HG02678 (cell line): Measurements from ENCODE around the gene COX17.

ENCODE experiments used
- ATAC-seq: cut with Tn5 transposase; IDR thresholded peaks from one replicate; pipeline ENCODE4 v1.9.1; 2021; ENCODE audit warnings: mild to moderate bottlenecking, moderate library complexity; ENCODE audit not compliant: unreplicated experiment

The COX17 gene

DNA sequence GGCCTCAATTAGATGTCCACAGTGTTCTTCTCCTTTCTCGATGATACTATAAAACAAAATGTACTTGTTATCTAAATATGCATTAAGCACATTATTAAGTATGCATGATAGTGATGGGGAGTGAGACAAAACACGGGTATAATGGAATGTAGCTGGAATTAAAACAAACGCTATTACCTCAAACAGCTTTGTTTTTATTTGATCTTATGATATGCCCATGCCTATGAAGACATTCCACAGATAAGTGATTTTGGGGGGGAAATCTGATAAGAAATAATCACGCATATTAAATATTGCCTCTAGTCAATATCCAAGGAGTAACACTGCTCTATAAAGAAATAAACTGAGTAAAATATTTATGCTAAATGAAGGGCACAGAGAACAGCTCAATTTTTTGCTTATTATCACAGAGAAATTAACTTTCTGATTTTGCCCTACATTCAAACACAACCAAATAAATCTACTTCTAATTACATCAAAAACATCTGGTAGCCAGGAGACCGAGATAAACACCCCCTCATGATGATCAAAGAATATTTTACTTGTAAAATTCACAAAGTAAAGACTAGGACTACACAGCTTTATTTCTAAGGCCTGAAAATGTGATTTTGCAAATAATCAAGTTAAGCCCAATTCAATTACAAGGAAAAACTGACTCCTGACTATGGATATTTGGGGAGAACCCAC is 1.9 kb downstream of the COX17 start:
- no peak for ATAC-seq

DNA sequence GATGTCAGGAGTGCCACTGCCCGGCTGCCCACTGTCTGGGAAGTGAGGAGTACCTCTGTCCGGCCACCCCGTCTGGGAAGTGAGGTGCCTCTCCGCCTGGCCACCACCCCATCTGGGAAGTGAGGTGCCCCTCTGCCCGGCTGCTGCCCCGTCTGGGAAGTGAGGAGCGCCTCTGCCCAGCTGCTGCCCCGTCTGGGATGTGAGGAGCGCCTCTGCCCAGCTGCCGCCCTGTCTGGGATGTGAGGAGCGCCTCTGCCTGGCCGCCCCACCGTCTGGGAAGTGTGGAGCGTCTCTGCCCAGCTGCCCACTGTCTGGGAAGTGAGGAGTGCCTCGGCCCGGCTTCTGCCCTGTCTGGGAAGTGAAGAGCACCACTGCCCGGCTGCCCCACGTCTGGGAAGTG is 3.3 kb downstream of the COX17 start:
- no peak for ATAC-seq

DNA sequence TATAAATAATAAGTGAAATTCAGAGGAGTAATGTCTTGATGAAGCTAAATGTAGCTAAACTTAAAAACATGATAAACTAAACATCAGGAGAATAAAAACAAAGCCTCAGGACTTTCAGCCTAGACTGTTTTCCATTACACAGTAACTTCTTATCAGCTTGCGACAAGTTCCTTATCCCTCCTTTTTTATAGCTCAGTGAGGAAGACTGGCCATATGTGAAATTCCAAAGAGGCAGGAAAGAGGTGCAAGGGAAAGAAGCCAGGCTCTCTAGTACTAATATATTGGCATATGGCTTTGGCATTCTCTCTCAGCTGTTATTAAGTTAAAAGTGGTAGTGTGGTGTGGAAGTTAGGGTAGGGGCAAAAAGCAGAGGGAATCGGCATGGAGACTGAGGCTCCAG is 4.4 kb downstream of the COX17 start:
- ATAC-seq, result no peak

DNA sequence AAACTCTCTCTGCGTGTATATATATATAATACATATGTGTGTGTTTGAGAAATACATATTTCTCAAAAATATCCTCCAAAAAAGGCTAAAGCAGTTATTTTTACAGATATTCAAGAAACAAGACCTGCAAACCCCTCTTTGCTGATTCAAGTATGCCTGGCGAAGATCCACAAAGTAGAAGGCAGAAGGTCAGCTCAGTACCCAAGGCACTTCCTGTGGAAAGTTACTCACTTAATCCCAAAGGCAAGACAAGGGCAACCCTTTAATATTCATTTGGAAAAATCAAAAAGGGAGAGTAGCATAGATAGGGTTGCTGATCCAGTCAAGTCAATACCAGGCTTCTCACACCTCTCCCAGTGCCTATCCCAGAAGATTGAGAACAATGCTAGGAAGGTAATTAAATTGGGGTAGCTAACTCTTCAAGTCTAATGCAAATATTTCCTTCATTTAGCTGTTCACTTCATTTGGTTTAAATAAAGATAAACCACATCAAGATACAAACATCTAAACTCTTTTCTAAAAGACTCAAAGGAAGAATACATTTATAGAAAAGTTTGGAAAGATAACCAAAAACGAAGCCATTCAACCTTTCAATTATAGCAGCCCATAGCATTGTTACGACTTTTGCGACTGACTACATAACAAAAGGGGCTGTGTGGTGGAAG is 7.2 kb downstream of the COX17 start:
- ATAC-seq, result no peak

DNA sequence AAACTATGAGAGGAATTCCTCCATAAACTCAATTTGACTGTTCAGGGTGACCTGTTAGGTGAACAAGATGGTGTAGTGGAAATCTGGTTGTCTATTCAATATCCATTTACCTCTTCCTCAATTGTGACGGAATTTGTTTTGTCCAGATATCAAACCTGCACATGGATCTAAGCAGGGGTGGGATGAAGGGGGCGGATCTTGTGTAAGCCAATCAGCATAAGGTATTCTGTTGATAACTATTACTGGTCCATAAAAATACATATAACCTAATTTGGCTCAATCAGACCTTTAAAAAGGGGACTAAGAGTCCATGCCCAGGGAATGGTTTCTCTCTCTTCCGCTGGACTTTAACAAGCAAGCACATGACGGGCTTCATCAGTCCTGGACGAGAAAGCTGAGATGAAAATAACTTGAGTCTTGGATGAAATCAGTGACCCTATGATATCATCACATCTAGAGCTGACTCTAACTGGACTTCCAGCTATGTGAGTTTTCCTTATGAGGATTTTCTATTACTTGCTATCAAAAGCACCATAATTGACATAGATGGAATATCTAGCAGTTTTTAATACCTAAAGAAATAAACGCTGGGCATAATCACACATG is 11.1 kb downstream of the COX17 start:
- no peak for ATAC-seq

DNA sequence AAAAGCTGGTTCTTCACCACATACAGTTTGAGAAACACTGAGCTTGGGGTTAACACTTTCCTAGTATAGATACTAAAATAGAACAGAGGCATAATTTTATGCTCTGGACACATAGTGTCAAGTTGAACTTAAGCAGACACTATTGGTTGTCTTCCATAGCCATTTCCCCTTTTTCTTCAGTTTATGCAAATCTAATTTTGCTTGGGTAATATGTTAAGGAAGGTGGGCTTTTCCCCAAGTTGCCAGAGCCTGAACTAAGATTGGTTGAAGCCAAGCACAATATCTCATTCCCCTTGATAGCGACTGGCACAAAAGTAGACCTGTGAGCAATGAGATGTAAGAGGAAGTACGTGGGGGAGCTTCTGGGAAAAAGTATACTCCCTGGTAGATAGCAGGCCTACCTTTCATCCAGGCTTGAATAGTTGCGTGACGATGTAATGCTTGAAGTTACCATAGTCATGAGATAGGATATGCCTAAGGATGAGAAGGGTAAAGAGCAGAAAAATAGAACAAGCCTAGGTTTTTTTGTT is 12.3 kb downstream of the COX17 start:
- ATAC-seq, result no peak

DNA sequence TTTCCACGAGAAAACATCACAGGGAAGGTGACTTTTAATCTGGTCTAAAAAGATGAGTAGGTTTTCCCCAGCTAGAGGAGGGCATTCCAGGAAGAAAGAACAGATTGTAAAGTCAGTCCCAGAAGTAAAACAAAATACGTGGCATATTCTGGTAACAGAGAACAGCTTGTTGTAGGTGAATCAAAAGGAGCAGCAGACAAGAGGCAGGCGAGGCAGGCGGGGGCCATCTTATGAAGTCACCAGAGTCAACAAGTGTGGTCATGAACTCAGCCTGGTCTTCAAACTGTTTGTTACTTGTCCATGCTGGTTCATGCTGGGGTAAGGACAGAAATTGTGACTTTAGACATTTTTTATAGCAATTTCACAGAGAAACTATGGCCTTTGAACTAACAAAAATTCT is 12.8 kb downstream of the COX17 start:
- no peak for ATAC-seq

DNA sequence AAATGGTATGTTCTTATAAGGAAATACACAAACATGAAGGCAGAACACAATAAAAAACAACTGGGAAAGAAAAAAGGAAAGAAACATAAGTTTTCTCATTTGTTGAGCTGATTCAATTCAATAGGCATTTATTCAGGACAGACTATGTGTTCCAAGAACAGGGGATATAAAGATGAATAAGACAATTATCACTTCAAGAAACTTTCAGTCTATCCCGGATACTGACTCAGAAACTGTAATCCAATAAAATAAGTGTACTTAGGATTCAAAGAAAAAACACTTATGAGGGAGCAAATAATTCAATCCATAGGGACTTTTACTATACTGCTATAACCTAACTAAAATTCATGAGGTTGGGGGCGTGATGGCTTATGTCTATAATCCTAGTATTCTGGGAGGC is 13.3 kb downstream of the COX17 start:
- ATAC-seq, result no peak

DNA sequence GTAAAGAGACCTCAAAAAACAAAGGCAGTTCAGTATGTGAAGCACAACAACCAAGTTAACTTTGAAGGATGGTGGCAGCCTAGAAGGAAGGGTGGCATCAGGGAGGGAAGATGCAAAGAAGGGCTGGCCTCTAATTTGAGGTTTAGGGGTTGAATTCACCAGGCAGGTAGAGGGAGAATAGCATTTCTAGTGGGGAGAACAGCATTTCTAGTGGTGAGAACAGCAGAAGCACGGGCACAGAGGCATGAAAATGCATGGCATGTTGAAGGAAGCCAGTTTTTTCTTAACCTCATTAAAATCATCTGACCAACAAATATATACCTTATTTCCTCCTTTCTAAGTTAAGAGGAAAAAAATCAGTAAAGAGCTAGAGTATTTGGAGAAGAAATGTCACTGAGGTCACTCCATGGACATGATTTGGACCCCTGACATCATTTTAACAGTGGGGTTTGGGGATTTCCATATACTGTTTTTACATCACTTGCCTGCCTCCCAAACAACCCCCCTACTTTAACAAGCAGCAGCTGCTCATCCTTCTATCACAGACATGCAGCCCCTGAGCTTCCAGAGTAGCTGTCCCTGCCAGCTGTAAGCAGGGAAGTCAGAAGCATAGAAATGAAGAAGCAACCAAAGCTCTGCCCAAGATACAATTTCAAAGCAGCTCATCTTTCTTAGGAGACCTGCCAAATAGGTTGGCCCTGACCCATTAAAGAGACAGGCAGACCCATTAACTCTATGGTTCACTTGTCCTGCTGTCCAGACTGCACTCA is 14.4 kb downstream of the COX17 start:
- ATAC-seq, result no peak

DNA sequence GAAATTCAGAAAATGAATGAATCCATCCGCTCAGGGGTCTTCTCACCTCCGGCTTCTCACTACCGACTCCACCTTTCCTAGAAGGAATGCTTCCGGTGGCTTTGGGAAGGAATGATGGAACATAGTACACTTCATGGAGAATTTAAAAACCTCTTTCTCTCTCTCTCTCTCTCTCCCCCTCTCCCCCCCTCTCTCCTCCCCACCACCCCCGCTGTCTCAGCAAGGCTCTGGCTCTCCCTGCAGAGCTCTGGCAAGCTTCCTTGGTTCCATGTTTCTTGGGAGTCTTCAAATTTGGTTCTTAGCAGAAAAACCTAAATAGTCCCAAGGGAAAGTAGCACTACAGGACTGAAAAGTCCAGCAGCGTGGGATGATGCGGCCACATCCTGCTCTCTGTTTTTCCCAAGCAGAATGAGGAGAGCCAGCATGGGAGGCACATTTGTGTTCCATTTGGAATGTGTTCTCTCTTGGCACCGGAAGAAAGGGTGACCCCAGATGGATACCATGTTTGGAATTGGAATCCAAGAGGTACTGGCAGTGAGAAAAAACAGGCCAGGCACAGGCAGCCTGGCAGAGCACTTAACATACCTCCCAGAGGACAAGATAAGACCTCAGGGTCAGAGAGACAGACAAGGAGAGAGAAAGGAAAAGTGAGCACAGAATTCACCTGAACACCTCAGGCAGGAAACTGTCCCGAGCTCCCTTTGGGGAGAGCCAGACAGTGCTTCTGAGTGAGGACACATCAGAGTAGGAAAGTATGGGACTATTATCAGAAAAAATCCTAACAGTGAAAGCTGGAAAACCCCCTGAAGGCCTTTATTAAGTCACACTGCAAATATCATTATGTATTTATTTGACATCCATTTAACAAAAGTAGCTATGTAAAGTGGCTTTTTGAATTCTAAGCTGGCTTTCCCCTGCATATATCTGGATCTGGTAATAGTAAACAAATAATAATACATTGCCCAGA is 16.4 kb downstream of the COX17 start, which contains the start of gene POPDC2:
Gene POPDC2, minus strand, starts transcription at position 116 of the 967 bp plus-strand sequence. CDS start 166 bp downstream, outside the sequence.
- no peak for ATAC-seq

DNA sequence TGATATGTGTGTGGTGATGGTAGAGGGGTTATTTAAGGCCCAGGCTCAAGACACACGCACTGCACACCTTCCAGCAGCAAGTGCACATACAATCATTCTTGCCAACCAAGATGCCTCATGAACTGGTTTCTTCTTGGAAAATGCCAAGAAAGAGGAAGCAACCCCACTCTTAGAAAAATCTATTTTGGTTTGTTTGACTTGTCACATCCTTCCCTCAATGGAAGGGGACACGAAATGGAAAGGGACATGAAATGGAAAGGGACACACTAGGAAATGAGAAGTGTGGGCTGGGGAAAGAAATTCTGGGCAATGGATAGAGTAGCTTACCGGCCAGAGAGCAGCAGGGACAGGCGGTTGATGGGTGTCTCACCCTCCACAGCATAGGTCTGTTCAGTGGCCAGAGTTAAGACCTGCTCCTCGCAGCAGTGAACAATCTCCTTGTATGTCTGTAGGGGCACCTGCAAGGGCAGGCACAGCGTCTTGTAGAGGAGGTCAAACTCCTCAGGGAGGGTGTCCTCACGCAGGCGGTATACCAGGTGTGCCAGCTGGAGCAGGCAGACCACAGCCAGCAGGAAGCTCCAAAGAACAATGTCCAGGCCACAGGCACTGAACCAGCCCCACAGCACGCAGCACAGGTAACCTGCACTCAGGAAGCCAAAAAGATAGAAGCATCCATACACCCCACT is 17.5 kb downstream of the COX17 start:
- no peak for ATAC-seq

DNA sequence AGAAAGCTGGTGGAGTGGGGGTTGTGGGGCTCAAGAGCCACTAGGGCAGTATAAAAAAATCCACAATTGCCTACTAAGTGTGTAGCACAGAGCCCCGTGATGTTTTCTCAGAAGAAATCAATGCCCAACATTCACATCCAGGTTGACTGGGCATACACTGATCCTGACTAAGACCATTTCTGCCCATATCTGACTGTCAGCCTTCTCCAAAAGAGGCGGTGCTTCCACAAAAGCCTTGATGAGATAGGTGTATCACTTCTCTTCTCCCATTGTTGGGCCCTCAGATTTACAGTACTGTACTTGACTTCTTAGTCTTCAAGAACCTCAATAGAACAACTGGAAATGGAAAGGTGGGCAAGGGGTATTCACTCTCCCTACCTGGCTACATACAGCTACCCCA is 18.2 kb downstream of the COX17 start:
- ATAC-seq, result no peak

DNA sequence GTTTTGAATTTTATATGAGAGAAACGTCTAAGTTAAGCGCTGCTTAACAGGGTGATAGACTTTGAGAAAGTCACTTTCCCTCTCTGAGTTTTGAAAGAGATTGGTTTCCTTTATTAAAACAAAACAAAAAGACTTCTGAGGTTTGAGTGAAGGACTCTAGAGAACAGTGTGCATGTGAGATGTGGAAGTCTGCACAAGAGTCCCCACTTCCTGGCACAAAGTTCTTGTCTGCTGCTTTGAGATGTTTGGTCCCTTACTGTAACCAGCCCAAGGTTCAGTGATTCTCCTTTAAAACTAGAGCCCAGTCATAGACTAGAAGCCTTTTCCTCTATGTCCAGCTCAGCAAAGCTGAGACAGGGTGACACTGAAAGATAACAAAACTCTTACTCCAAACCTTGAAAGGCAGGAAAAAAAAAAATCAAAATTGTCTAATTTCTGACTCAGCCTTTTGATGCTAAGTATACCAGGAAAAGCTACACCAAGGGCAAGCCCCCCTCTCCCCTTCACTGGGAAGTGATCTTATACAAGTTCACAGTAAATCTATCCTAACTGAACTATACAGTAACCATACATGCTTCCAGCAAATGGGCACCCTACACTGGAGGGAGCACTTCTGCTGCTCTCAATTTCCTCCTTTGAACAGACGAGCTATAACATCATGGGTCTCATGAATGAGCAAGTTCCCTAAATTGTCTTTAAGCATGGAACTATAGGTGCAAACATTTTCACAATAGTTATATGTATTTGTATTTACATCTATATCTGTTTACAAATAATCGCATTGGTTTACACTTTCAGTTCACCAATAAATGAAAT is 19.1 kb downstream of the COX17 start:
- no peak for ATAC-seq

DNA sequence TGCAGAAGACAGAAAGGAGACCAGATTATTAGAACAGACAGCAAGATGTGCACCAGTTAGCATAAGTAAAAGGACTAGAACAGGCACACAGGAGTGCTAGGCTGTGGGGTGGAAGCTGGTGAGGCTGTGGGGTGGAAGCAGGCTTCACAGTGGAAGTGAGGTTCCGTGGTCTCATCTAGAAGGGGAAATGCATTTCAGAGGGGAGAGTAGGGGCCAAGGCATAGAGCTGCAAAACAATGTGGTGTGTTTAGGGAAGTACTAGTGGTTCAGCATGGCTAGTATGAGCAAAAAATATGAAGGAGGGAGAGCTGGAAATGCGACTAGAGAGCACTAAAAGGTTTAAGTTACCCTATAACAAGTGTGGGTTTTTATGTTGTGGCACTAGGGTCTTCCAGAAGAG is 23.3 kb downstream of the COX17 start:
- no peak for ATAC-seq

DNA sequence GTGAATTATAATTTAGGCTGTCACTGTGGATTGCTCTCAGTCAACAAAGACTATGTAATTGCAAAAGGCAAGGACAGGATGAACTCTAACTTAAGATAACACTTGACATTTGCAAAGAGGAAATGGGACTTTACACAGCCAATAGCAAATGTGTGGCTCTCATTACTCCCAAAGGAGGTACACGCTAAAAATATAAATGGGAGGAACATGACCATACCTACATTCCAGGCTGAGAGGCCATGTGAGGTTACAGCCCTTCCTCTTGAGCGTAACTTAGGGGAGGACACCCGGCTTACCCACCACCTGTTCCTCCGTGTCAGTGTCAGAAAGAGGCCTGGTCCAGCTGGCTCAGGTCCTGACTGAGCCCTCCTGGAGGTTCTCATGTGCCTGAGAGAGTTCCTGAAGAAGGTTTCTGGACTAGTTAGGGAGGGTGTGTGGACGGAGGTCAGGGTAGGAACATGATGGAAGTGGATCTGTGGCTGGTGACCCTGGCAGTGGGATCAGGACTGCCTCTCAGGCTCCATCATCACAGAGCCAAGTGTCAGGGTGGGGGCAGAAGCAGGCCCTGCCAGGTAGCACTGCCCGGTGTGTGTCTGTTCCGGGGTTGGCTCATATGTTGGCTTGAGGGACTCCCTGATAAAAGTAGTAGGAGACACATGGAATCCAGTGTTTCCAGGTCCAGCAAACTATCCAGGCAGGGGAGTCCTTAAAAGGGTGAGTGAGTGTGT is 24.7 kb downstream of the COX17 start:
- ATAC-seq, result no peak

DNA sequence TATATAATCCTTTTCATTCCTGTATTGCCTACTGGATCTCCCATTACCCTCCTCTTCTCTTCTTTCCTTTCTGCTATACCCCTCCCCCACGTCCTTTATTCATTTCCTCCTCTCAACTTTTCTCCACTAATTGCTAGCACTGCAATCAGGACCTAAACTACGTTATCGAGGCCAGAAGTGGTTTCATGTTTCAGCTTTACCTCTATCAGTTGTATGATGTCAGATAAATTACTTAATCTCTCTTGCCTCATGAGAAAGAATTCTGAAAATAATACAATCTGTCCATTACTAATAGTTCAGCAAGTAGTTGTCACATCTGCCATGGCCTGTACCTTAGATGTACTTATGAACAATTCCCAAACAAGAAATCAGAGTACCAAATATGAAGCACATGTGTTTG is 27.4 kb downstream of the COX17 start:
- ATAC-seq, result no peak

DNA sequence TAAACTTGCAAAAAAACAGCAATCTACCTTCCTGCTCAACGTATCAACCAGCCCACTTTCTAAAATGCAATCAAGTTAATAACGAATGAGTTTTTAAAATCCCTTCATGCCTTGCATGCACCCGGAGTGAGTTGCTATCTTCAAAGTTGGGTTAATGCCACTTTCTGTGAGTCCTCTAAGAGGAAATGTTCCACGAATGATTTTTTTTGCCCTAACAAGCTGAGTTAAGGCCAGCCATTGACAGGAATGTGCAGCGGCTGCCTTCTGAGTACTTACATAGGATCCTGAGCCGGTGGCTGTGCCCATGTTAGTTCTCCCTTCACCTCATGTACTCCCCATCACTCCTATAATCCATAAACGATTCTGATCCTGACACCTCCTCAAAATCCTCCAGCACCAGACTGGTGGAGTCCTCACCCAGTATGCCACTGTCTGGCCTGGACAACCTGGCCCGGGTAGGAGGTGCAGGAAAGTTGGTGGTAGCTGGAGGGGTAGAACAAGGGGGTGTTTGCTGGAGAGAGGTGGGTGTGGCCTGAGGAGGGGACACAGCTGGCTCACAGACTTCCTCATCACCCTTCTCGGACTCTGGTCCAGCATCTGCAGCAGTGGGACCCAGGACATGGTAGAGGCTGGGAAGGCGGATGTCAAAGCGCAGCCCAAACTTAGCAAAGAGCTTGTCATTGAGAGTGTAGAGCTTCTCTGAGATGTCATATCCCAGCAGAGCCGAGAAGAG is 29.2 kb downstream of the COX17 start:
- ATAC-seq, result no peak
